ENCODE data around the gene DPYSL4.
"Not testable (repeated sequence)": the region's sequence is repeated elsewhere in the genome, so short reads cannot be mapped to it uniquely, and the experiment has no call there.

DPYSL4 gene

GRCh38 chr10:132160834-132161622 is 25.7 kb upstream of the DPYSL4 start:
- H3K4me1 ChIP-seq (ENCODE audit: insufficient read depth, low read length, severe bottlenecking); H3K9ac ChIP-seq (ENCODE audit: low read length); H3F3A ChIP-seq (ENCODE audit: insufficient read depth, low read length); H3K79me2 ChIP-seq (ENCODE audit: insufficient read depth, low read length); H3K4me2 ChIP-seq (ENCODE audit: low read length); H3K27me3 ChIP-seq (ENCODE audit: insufficient read depth, low read length); H4K20me1 ChIP-seq (ENCODE audit: insufficient read depth, low read length); H3K9me2 ChIP-seq (ENCODE audit: low read depth, low read length); H3K36me3 ChIP-seq (ENCODE audit: insufficient read depth, low read length); H3K4me3 ChIP-seq (ENCODE audit: low read depth, low read length, poor library complexity, severe bottlenecking); H3K9me3 ChIP-seq (ENCODE audit: low read length); H3K27ac ChIP-seq (ENCODE audit: low read depth, low read length, poor library complexity, severe bottlenecking); H2AFZ ChIP-seq (ENCODE audit: low read length): not testable (repeated sequence)

- no peak overlapping the region for H3K9ac ChIP-seq (ENCODE audit: low read length)
- no peak overlapping the region for H2AFZ ChIP-seq (ENCODE audit: low read length)
- no peaks in the 10 kb centered on the region for H3K36me3 ChIP-seq (ENCODE audit: insufficient read depth, low read length)
- no peaks in the 10 kb centered on the region for H3K4me1 ChIP-seq (ENCODE audit: insufficient read depth, low read length, severe bottlenecking)
- no peak overlapping the region for H3K4me2 ChIP-seq (ENCODE audit: low read length)
- no peaks in the 10 kb centered on the region for H3K9me3 ChIP-seq (ENCODE audit: low read length)
- H3K9me2 ChIP-seq (ENCODE audit: low read depth, low read length) = no peaks in the 10 kb centered on the region
- no peaks in the 10 kb centered on the region for H4K20me1 ChIP-seq (ENCODE audit: insufficient read depth, low read length)
- peaks cover 8% of the 10 kb centered on the region; the same call in 1 of the 2 replicates for H3K27me3 ChIP-seq (ENCODE audit: insufficient read depth, low read length)
- TF ChIP-seq EZH2 (IDR thresholded peaks at IDR 0.05; ENCODE audit: borderline replicate concordance, low read length) (no peak), CTCF (IDR thresholded peaks at IDR 0.05; ENCODE audit: low read length) (no peak)
- no peaks in the 10 kb centered on the region for H3K79me2 ChIP-seq (ENCODE audit: insufficient read depth, low read length)
- no peak overlapping the region for H3K4me3 ChIP-seq (ENCODE audit: low read depth, low read length, poor library complexity, severe bottlenecking)
- no peaks in the 10 kb centered on the region for H3F3A ChIP-seq (ENCODE audit: insufficient read depth, low read length)
- H3K27ac ChIP-seq (ENCODE audit: low read depth, low read length, poor library complexity, severe bottlenecking) = no peak overlapping the region
Measured at GRCh38 chr10:132162021-132162531, 24.7 kb upstream of the DPYSL4 start.

- H3K9ac ChIP-seq (ENCODE audit: low read length) = no peak overlapping the region
- H3K27me3 ChIP-seq (ENCODE audit: insufficient read depth, low read length) = peaks cover 8% of the 10 kb centered on the region; the same call in 1 of the 2 replicates
- no peaks in the 10 kb centered on the region for H3K9me2 ChIP-seq (ENCODE audit: low read depth, low read length)
- H3K4me1 ChIP-seq (ENCODE audit: insufficient read depth, low read length, severe bottlenecking) = no peaks in the 10 kb centered on the region
- no peaks in the 10 kb centered on the region for H3K79me2 ChIP-seq (ENCODE audit: insufficient read depth, low read length)
- TF ChIP-seq EZH2 (IDR thresholded peaks at IDR 0.05; ENCODE audit: borderline replicate concordance, low read length) = no peak
- TF ChIP-seq CTCF (IDR thresholded peaks at IDR 0.05; ENCODE audit: low read length) = no peak
- no peaks in the 10 kb centered on the region for H3F3A ChIP-seq (ENCODE audit: insufficient read depth, low read length)
- no peaks in the 10 kb centered on the region for H4K20me1 ChIP-seq (ENCODE audit: insufficient read depth, low read length)
- H3K4me3 ChIP-seq (ENCODE audit: low read depth, low read length, poor library complexity, severe bottlenecking) = no peak overlapping the region
- H3K4me2 ChIP-seq (ENCODE audit: low read length) = no peak overlapping the region
- no peaks in the 10 kb centered on the region for H3K36me3 ChIP-seq (ENCODE audit: insufficient read depth, low read length)
- H2AFZ ChIP-seq (ENCODE audit: low read length) = no peak overlapping the region
- no peaks in the 10 kb centered on the region for H3K9me3 ChIP-seq (ENCODE audit: low read length)
- H3K27ac ChIP-seq (ENCODE audit: low read depth, low read length, poor library complexity, severe bottlenecking) = no peak overlapping the region
Measured at GRCh38 chr10:132162590-132163277, 24.0 kb upstream of the DPYSL4 start.

Measured in OCI-LY1 (cell line).